Right renal pelvis (tissue), 4 donors: ENCODE results near the gene TEAD3. TPM values are rescaled to one million over a fixed set of nuclear protein-coding genes. Genes with fewer than 3 reads are reported as not detected.

Experiments
- DNase-seq, 4 donors: peaks; one replicate each; pipeline ENCODE4 v3.0.0-alpha.2; 2013; ENCODE audit warnings: low read depth in 4 of 4, low spot score in 3 of 4, missing footprints in 1 of 4
- polyA plus RNA-seq, 4 donors: library from polyadenylated mRNA; unstranded; fragments of 120-200 nt; gene quantifications; one replicate each; pipeline ENCODE4 v1.2.1, GENCODE V29; 2013; ENCODE audit not compliant: insufficient read length in 4 of 4

Gene TEAD3
- polyA plus RNA-seq, 4 donors: 42.6 to 53.0 (median 47.7) TPM

- DNase-seq: no peak
Observed at GRCh38 chr6:35493307-35493983, 3.4 kb downstream of the TEAD3 start.

DNA sequence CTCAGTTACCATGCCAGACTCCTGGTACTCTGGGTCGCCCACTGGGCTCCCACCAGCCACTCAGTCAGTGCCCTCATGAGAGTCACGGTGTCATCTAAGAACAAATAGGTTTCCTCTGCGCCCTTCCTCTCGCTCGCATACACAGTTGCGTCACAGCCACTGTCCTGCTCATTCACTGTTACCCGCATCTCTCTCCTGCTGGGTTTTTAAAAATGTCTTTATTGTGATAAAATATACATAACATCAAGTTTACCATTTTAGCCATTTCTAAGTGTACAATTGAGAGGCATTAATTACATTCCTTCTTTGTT lies 4.0 kb downstream of the TEAD3 start:
- DNase-seq: no peak

- no peak for DNase-seq
Observed at GRCh38 chr6:35492258-35492973, 4.5 kb downstream of the TEAD3 start.

- no peak for DNase-seq
Observed at GRCh38 chr6:35491558-35492257, 5.2 kb downstream of the TEAD3 start.

- DNase-seq: no peak
Observed at GRCh38 chr6:35490821-35491557, 5.9 kb downstream of the TEAD3 start.

DNA sequence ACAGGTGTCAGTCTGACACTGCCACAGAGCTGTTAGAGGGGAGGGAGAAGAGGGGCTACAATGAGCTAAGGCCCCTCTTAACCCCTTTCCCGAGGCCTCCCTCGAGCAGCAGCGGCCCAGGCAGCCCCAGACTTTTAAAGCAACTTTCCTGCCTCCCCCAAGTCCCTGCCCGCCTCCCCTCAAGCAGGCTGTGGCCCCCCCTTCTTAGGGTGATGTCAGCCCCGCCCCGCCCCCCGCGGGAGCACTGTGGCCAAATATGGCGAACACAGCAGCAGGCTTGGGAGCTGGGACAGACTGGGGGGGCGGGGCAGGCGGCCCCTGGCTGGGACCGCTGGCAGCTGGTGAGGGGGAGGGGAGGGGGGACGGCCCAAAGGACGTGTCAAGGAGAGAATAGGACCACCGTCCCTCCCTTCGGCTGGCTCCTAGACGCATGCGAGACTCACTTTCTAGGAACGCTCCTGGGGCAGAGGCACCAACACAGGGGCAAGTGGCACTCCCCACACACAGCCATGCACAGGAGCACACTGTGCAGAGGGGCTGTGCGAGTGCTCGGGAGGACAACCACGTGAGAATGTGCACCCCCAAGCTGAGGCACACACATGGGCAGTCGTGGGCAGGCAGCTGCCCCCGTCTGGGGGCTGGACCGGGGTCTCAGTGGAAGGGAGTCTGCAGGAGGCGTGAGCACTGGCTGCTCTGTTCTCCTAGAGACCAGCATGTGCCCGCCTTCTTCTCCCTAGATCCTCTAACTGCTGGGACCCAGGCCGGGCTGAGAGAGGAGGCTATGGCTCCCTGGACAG lies 6.7 kb downstream of the TEAD3 start:
- no peak for DNase-seq

DNA sequence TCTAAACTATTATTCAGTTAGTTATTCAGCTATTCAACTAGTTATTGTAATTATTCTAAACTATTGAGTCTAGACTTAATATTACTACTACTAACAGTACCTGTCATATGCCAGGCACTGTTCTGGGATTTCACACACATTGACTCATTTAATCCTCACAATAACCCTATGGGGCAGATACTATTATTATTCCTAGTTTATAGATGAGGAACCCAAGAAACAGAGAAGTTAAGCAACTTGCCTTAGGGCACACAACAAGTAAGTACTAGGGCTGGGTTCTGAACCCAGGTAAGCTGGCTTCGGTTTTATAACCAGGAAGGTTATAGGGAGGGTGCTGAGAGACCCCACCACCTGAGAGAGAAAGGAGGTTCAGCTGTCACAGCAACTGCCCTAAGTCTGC lies 7.8 kb downstream of the TEAD3 start:
- no peak for DNase-seq

GRCh38 chr6:35488517-35488862 lies 8.4 kb downstream of the TEAD3 start:
- DNase-seq: no peak

GRCh38 chr6:35487658-35488516 lies 9.0 kb downstream of the TEAD3 start:
- DNase-seq: no peak

DNA sequence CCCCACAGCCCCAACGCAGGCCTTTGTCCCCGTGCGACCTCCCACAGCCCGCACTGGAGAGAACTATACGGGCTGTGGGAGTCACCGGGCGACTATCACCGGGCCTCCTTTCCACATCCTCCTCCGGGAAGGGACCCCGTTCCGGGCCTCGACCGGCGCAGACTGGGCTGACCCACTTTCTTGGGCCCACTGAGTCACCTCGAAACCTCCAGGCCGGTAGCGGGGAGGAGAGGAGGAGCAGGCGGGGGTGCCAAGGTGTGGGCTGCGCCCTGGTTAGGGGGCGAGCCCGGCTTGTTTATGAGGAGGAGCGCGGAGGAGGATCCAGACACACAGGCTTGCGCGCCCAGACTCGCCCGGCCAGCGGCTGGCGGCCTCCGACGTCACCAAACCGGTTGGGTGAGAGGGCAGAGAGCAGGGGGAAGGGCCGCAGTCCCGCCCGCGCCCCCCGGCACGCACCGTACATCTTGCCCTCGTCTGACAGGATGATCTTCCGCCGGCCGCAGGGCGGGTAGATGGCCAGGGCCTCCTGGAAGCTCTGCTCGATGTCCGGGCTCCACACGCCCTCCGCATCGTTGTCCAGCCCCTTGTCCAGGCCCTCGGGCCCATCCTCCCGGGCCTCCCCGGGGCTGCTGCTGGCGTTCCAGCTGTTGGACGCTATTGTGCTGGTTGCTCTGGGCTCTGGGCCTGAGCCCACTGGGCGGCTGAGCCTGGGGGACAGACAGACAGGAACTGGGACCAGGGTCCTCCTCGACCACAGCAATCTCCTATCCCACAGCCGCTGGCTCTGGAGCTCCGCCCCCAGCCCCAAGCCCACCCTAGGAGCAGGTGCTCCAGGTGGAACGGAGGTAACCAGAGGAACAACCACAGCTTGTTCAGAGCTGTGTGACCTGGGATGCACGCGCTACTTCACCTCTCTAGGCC lies 10.6 kb downstream of the TEAD3 start:
- no peak for DNase-seq

- no peak for DNase-seq
Observed at GRCh38 chr6:35485402-35485877, 11.4 kb downstream of the TEAD3 start.

- no peak for DNase-seq
Observed at GRCh38 chr6:35484921-35485392, 11.9 kb downstream of the TEAD3 start.

- no peak for DNase-seq
Observed at GRCh38 chr6:35483893-35484645, 12.8 kb downstream of the TEAD3 start.

DNA sequence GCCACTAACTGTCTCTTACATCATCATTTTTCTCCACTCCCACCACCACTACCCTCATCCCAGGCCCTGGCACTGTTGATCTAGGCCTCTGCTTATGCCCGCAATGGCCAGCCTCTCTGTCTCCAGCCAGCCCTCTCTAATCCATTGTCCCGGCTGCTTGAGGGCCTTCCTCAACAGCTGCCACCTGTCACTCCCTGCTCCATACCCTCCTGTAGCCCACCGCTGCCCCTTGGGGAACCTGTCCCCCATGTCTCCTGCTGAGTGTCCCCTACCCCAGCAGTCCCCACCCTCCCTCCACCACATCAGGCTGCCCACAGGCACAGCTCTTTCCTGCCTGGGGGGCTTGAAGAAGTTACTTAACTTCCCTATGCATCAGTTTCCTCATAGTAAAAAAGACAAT lies 13.4 kb downstream of the TEAD3 start:
- no peak for DNase-seq

DNA sequence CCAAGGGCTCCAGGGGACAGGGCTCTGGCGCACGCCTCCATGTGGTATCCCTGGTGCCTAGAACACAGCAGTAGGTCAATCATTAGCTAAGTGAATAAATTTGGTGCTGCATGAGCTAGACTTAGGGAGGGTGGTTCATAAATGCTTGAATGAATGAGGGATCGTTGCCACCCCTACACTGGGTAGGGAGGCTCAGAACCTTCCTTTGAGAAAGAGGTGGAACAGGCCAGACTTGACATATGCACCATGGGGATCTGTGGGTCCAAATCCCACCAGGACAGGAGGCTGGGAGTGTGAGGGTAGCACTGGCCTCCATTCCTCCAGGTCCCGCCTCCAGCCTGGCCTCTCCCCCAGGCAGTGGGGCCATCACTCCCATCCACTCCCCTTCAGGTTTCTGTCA lies 13.8 kb downstream of the TEAD3 start:
- DNase-seq: no peak

DNA sequence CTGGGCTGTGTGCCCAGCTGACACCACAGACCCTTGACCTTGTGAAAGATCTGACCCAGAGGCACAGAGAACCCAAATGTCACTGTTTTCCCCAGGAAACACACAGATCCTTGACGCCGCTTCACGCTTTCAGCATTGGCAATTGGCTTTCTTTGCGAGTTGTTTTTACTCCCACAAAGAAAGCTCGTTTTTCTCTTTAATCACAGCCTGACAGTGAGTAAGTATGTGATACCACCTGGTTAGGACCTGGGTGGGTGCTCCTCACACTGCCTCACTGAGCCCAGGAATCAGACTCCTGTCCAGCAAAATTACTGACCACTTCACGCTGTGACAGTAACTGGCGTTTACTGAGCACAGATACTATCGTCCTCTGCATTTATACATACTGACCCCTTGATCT lies 15.7 kb downstream of the TEAD3 start:
- no peak for DNase-seq

DNA sequence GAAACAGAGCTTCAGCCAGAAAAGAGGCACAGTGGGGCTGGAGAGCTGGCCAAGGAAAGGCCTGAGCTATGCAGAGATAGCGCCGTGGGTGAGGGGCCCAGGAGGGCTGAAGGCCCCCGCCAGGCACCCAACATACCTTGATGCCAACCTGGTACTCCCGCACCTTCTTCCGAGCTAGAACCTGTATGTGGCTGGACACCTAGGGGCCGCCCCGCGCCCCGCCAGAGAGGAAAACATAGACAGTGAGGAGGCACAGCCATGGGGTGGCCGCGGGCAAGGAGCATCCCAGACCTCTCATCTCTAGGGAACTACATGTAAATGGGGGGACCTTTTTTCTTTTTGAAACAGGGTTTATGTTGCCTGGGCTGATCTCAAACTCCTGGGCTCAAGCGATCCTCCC lies 16.7 kb downstream of the TEAD3 start:
- no peak for DNase-seq

- DNase-seq: no peak
Observed at GRCh38 chr6:35478259-35478658, 18.6 kb downstream of the TEAD3 start.
